Stimulated activated CD4-positive, alpha-beta T cell treated with anti-CD3 and anti-CD28 coated beads, Interleukin-12 subunit alpha, Interleukin-12 subunit beta, amount 100 ng/mL, for 4 hours (primary cell): ENCODE results near the gene PDE4D.

Experiments used
- DNase-seq: peaks from one replicate; pipeline ENCODE4 v3.0.0-alpha.2; 2020

PDE4D gene

DNA sequence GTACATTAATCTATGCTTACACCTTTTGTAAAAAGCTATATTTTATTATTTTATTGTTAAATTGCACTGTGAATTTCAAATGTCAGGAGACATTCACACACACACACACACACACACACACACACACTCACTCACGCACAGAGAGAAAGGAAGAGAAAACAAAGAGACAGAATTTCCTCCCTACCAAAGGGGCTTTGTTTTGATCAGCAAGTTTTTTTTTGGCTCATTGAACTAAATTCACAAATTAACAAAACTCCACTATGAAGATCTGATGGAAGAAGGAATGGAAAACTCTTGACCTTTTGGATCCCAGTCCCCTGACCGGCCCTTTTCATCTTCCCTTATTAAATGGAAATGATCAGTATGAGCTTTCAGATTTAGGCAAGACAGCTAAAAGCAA is 161.2 kb downstream of the PDE4D start:
- DNase-seq, result no peak

DNA sequence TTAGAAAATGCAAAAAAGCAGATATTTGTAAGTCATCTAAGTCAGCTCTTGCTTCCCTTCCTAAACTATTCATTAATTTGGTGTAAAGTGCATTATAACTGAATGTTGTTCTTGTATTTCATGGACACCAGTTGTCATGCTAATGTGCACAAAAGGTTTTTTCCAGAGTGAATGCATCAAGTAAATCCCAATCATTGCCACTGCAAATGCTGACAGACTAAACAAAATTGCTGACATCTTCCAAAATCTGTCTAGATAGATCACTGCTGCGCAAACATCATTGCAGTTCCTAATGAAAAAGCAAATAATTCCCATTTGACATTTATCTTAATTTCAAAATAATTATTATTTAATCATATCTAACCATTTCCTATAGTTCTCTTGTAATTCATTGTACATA is 161.7 kb downstream of the PDE4D start:
- DNase-seq, result no peak

DNA sequence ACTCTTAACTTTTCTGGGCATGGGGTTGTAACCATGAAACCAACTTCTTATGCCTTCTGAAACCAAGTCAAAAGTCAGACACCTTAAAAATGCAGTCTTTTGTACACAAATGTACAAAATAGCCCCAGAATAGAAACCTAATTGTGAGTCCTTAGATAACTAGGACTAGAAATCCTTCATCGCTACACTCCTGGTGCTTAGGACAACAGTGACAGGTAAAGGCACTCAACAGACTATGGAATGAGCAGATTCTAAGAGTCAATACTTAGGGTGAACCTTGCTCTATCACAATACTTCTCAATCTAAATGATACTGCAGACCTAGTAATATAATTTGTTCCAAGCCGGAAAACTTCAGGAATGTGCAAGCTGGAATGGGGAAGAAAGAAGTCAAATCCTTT is 163.7 kb downstream of the PDE4D start:
- no peak for DNase-seq

DNA sequence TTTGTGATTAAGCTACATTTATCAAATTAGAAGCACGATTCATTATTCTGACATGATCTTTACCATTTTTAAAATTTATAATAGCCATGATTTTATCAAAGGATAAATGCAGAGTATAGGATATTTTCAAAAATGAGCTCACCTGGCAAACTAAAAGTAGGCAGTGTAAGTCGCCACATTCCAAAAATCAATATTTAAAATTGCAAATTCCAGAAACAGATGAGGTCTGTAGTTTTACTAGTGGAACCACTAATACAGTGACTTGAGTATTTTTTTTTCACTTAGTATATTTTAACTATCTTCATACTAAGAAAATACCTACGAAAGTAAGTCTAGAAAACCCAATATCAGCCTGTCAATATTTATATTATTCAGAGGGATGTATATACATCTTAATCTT is 164.2 kb downstream of the PDE4D start:
- DNase-seq, result no peak

DNA sequence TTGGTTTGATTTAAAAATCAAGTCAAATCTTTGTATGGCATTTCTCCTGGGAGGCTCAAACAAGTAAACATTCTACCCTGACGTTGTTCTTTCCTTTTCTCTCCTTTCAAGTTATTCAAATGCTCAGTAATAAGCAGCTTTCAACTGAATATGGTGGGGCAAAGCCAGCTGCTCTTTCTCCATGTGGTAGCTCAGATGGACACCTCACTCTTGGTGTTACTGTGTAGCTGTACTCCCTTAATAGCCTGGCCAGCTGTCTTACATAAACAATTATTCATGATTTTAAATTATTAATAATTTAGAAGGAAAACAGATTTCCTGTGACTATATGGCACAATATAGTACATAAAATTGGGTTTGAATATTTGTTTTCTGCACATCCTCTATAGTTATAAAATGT is 165.2 kb downstream of the PDE4D start:
- no peak for DNase-seq

DNA sequence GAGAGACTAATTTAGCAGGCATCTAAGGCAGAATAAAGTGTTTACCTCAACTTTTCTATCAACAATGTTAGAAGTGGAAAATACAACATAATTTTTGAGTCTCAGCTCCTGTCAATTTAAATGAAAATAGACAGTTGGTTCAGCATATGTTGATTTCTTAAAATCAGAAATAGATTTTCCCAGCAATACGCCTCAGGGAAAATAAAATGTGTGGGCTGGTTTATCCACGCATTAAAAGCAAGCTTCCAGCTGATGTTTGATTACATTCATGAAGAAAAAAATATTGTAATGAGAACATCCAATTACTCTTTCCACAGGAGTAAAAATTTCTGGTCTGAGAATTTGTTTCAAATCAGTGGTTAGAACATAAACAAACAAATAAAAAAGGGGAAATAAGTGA is 166.3 kb downstream of the PDE4D start:
- DNase-seq, result no peak

DNA sequence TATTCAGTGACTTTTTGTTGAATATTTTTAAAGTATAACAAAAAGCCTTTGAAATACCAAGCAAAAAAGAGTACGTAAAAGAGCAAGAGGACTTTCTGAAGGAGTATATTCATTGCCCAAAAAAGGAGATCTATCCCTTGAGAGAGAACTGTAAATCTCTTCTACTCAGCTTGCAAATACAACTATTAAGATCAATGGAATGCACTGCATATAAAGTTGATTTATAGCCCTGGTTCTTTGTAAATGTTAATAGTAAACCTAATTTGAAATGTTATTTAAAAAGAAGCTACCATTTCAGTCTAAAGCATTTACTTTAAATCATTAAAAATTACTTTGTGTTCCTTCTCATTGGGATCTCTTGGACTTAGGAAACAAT is 168.1 kb downstream of the PDE4D start:
- DNase-seq, result no peak

DNA sequence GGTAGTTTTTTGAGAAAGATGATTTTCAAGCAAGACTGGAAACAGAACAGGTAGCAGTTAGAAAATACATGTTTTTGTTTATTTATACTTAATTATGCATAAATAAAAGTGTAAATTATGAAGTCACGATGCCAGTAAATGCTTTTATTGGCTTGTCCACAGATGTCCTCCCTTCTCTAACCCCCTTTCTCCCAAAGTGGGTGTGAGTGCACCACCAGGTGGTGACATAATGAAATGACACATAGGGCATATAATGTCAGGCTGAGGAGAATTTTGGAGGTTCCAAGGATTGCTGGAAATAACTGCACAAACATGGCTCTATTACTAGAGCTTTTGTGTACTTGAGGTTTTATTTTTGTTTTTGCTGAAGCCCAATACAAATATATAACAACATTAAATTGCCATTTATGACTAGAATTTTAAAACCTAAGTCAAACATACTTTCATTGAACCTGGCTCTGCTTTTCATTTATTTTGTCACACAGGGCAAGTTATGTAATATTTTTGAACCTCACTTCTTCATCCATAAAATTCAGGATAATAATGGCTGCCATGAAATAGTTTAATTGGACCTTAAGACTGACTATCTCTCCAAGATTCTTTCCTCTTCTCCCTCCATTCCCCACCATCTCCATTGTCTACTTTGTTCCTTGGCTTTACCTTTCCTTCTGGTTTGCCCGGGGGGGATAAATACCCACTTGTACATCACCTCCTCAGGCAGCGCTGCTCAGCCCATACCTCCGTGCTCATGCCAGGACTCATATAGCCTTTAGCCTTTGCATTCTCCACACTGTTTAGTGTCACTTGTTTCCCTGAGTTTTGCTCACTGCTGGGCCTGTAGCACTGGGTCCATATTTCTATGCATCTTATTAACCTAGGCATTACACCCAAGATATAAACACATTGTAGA is 168.8 kb downstream of the PDE4D start:
- DNase-seq, result no peak

DNA sequence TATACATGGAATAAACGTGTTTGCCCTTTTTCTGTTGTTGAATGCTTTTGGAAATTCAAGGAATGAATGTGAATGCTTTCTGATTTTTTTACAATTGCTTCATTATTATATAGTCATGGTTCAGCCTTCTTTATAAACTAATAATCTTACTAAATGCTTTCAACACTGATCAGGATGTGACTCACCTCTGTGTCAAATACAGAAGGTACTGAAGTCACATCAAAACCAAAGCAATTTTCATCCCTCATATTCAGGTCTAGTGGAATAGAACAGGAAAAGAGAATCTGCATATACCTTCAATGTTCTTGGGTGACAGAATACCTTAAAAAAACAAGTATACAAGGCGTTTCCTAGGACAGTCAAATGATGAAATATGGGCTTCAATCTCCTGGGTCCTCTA is 170.7 kb downstream of the PDE4D start:
- DNase-seq, result no peak

DNA sequence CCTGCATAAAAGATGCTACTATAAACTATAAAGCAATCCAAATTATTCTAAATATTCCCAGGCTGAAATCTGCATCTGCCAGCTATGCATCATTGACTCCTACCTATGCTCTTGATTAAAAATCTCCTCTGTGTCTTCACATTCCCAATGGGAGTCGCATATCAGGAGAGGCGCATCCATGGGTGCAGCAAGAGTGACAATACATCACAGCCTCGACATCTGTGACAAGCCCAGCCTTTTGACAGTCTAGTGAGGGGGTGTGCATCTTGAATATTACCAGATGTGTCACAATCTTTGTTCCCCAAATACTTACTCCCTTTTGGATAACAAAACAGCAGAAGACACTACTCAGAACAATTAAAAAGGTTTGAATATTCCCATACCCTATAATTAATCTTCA is 171.8 kb downstream of the PDE4D start:
- no peak for DNase-seq

DNA sequence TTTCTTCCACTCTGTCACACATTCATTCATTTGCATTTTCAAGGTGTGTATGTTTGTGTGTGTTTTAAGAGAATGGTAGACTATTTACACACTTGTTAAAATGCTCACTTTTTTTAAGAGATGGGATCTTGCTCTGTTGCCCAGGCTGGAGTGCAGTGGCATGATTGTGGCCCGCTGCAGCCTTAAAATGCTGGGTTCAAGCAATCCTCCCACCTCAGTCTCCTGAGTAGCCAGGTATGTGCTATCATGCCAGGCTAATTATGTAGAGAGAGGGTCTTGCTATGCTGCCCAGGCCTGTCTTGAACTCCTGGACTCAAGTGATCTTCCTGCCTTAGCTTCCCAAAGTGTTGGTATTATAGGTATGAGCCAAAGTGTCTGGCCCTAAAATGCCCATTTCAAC is 173.5 kb downstream of the PDE4D start:
- no peak for DNase-seq

DNA sequence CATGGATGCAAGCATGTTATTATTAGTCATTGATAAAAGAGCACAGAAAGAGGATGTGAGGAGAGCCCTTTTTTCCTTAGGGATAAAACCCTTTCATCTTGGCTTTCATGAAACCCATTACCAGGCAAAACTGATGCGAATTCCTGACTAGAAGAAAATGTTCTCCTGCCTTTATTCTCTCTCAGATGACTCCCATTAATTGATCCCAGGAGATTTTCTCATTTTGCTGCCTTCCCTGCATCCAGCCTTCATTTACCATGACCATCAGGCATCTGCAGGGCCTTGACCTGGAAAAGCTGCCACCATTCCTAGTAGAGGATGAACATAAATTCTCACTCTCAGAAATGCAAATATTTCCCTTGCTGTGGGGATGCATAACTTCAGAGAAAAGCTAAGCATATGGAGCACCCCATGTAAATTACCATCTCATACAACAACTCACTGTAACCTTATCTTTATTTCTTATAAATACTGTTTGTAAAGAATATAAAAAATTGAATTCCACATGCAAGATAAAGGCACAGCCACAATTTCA is 176.5 kb downstream of the PDE4D start:
- DNase-seq, result no peak

DNA sequence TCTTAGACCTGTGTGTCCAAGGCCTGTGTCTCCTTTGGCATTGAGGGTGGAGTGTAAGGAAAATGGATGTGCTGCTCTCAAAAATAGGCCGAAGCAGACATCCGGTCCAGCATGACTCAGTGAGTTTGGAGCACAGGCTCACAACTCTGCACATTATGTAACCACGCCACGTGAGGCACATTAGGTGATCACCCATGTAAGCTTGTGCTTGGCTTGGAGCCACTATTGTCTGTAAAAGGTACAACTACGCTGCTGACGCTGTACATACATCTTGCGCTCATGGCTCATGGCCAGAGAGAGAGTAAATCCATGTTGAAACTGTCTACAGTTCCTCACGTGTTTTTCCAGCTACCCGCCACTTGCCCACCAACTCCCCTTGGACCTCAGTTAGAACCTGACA is 177.5 kb downstream of the PDE4D start:
- no peak for DNase-seq

DNA sequence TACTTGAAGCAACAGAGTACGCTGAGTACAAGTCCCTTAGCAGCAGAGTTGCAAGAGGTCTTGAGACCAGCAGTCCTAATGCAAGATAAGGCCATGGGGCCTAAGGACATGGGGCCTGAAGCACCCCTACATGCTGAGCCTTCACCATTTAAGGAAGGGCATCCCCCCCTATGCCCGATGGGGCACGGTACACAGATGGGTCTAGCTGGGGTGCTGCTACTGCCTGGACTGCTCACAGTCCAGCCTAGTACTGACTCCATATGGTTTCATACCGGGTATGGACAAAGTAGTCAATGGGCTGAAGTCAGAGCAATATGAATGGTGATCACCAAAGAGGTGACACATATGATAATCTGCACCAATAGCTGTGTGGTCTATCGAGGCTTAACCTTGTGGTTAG is 178.3 kb downstream of the PDE4D start:
- no peak for DNase-seq

DNA sequence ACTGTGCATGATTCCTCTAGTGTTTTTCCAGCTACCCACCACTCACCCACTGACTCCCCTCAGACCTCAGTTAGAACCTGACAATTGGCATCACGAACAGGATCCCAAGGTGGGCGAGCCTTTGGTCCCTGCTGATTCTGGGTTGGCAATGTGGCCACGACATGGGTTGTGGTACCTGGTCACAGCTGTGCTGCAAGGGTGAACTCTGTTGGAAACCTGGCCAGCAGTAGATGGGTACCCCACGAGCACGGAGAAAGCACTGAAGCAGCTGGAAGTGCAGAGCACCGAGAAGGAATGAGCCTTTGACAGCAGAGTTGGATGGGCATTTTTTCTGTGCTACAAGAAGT is 180.1 kb downstream of the PDE4D start:
- DNase-seq, result no peak

DNA sequence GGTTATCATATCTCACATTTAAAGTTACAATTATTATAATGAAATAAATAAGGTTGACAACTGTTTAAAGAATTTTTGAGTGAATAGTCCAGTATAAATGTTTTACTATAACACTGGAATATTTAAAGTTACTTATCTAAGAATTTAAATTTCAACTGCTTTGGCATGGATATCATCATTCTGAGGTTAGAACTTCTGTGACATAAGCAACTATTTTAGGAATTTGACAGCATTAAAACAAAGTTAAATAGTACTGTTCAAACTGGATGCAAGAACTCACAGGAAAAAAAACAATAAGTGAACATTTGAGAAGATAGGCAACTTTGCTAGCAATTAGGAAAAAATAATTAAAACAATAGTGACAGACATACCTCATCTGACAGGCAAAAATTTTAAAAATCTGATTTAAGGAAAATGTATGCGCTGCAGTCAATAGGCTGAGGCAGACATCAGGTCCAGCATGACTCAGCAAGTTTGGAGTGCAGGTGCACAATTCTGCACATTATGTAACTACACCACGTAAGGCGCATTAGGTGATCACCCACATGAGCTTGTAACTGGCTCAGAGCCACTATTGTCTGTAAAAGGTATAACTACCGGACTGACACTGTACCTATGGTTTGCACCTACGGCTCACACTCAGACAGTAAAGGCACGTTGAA is 180.6 kb downstream of the PDE4D start:
- DNase-seq, result no peak

DNA sequence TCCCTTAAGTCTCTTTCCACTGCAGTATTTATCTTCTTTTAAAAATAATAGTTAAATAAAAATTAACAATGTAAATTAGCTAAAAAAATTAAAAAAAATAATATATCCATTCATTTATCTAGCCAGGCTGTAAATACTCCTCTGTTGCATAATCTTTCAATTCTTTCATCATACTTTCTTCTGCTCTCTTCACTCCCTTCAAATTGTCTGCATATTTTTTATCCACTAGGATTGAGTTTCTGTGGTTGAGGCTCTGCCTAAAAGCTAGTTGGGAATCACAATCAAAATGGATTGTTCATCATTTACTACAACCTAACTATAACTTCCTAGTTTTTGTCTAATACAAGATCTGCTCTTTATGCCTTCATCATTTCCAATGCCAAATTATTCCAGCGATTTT is 182.2 kb downstream of the PDE4D start:
- DNase-seq, result no peak

DNA sequence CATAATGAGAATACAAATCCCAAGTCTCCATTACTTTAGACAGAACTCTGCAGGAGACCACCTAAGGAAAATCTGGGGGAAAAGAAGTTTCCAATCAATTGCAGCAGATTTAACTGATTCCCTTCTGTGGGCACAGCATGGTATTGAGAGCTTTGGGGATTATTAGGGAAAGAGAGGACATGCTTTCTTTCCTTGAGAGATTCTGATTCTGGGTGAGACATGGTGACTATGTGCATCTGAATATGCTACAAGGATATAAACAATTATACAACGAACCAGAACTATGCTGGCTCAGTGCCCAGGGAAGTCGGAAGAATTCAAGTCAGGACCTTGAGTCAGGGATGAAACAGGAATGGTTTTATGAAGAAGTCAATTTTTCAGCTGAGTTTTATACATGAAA is 183.7 kb downstream of the PDE4D start:
- DNase-seq, result no peak

DNA sequence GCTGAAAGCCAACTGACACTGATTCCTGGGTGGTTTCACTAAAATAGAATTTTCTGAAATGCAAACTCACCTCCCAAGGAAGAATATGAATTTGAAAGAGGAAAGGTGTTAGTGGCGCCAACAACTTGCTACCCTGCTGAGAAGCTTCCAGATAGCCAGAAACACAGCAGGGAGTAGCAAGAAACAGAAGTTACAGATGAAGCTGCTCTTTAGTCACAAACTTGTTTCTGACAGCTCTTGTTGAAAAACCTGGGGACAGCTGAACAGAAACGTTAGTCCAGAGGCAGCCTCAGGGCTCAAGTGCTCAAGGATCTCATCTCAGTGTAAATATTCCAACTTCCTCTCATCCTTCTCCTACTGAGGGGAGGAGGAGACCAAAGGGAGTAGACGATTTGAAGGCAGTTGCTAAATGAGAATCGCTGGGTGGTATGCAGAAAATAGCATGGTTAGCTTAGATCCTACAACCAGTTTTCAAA is 184.1 kb downstream of the PDE4D start:
- no peak for DNase-seq

DNA sequence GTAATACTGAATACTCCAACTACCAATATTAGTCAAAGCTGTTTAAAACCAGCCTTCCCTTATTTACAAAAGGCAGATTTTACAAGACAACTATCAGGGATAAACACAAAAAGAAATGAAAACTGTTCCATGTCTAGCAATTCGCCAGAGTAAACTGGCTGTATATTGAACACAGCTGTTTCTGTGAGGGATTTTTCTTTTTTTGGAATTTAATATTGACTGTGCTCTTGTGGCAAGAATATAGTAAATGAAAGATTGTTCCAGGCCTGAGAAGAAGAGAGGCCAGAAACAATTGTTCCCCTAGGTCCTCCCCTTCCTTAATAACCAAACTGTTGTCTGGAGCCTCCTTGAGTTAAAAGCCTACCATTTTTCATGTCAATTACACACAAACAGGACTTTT is 188.6 kb downstream of the PDE4D start:
- DNase-seq, result no peak

DNA sequence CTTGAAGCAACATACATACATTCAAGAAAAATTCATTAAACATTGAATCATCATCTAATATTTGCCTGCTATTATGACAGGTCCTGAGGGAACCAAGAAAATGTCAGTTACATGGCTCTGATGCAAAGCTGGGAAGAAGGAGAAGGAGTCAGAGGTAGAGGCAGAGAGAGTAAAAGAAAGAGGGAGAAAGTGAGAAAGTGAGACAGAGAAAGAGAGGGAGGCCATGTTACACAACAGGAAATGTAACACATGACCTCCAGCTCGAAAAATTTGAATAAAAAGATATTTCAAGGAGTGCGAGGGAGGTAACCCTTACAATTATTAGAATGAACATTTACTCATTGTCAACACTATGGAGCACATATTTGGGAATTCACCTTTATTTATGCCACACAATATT is 189.7 kb downstream of the PDE4D start:
- no peak for DNase-seq

DNA sequence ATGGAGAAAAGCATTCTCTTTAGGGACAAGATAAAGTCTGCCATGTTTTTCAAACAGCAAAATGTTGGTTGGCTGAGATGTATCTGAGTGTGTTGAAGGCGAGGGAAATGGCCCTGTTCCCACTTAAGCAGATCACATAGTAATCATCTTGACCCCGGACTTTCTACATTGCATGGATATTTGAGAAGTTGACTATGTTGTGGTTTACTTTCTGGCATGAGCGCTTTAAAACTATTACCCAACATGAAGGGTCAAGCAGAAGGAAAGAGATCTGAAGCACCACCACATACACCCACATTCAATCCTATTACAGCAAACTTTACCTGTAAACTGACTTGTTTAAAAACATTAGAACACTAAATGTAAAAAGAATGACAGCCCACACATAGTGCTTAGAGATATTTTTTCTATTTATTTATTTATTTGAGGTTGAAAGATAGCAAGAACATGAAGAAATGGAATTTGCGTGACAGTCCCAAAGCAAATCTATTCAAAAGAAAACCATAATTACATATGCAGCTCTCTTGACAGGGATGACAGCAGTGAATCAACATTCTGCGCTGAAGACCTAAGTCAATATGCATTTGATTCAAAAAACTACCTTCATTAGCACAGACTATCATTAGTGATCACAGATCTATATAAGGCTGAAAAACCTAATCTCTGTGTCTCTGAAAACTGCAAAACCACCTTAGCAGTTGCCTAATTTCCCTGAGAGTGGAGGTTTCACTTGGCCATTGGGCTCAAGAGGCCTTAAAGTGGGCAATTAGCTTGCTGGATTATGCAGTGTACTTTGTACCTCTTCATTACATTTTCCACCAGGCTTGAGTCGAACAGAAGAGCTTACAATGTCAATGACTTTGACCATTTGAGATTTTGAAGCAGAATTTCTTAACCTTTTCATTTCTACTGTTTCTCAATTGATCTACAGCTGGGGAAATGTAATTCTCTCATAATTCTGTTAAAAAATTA is 195.0 kb downstream of the PDE4D start:
- no peak for DNase-seq

DNA sequence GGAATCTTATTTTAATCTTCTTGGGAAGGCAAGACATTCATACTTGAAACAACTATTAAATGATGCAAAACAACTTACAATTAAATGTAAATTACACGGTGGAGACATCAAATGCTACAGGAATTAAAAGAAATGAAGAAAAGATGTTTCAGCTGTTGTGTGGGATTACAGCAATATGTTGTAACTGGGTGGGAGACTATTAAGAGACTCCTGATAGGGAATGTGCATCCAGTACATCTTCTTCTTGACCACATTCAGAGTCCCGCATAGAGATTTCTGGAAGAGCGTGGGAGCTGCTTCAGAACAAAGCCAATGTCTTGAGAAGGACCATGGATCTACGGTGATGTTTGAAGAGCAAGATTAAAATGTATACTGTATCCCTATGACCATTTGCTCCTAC is 199.1 kb downstream of the PDE4D start:
- DNase-seq, result no peak
